ENCODE data around the gene SUMF2. TPM values are rescaled to one million over a fixed set of nuclear protein-coding genes. Genes with fewer than 3 reads are reported as not detected.
"Not testable (repeated sequence)": the region's sequence is repeated elsewhere in the genome, so short reads cannot be mapped to it uniquely, and the experiment has no call there.

Gene SUMF2
- total and polyA plus RNA-seq, 2 of the 4 experiments (the other 2 are of a cell fraction): 86.2 to 97.3 TPM

DNA sequence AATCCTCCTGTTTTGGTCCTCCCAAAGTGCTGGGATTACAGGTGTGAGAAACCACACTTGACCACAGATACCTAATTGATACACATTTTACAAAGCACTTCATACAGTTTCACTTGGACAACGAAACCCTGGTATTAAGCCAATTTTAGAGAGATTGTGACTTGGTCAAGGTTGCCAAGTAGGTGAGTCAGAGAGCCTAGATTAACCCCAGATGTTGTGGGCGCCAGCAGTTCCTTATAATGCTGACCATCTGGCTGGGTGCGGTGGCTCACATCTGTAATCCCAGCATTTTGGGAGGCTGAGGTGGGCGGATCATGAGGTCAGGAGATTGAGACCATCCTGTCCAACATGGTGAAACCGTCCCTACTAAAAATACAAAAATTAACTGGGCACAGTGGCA, 33.6 kb downstream of the SUMF2 start:
- no peak overlapping the region for H3K9ac ChIP-seq (ENCODE audit: low read depth, low read length)
- no peak overlapping the region for H2BK15ac ChIP-seq (ENCODE audit: low read depth, low read length)
- H2BK120ac ChIP-seq (ENCODE audit: low read depth, low read length): no peak overlapping the region
- ATAC-seq (ENCODE audit: low read depth) (peak; percentile 42), DNase-seq (peak; percentile 89)
- H3K36me3 ChIP-seq (ENCODE audit: control insufficient read depth, insufficient read depth, low read length): peaks cover 22% of the 10 kb centered on the region
- no peaks in the 10 kb centered on the region for H3K9me1 ChIP-seq (ENCODE audit: insufficient read depth, low read length)
- no peak overlapping the region for H2BK20ac ChIP-seq (ENCODE audit: low read depth, low read length)
- no peak overlapping the region for H3K27ac ChIP-seq (ENCODE audit: insufficient read depth, low read length)
- H3K56ac ChIP-seq (ENCODE audit: extremely low read depth, insufficient read depth, low read length): no peak overlapping the region
- WGBS, 2 experiments (ENCODE audit: extremely low coverage in 2 of 2, insufficient read length in 1 of 2): 43% methylated on average over 1 of the region's 5 CpGs; no CpG with 5 or more reads in 1 of the 2 experiments
- peaks cover 5% of the 10 kb centered on the region; the same call in 1 of the 2 replicates for H4K20me1 ChIP-seq (ENCODE audit: insufficient read depth, low read length)
- H4K91ac ChIP-seq (ENCODE audit: insufficient read depth, low read depth, low read length): no peak overlapping the region
- TF ChIP-seq FOS (IDR thresholded peaks at IDR 0.05; ENCODE audit: low read depth, low read length) (peak; percentile 37; the same call in 1 of the 2 replicates), MXI1 (IDR thresholded peaks at IDR 0.05; ENCODE audit: borderline replicate concordance, low read depth, low read length) (no peak)
- no peaks in the 10 kb centered on the region for H3K9me3 ChIP-seq (ENCODE audit: control insufficient read depth, insufficient read depth, low read length)
- no peak overlapping the region for H3K23ac ChIP-seq (ENCODE audit: low read depth, low read length)
- H3K4me3 ChIP-seq (ENCODE audit: insufficient read depth, low read depth, low read length): no peak overlapping the region
- BruUV-seq (replicated peaks): no TSS peak
- peaks cover 8% of the 10 kb centered on the region for H3K4me1 ChIP-seq (ENCODE audit: control insufficient read depth, insufficient read depth, low read length)
- no peak overlapping the region for H2AFZ ChIP-seq (replicated peaks; ENCODE audit: low read length, poor library complexity)
- no peak overlapping the region for H3K4ac ChIP-seq (ENCODE audit: low read depth, low read length)
- H3K27me3 ChIP-seq (ENCODE audit: control insufficient read depth, insufficient read depth, low read length): no peaks in the 10 kb centered on the region
- H4K8ac ChIP-seq (ENCODE audit: low read depth in 2 of 2, low read length in 2 of 2): no peak overlapping the region
- no peak overlapping the region for H2AK9ac ChIP-seq (replicated peaks; ENCODE audit: low read depth, low read length, poor library complexity)
- intact Hi-C loops (cut with micrococcal nuclease) (no loop called here), in situ Hi-C loops (cut with MboI; ENCODE audit: low sequenced_read_pairs) (loop anchor here (25.0 kb wide), 2 partner anchors 810 to 1335 kb away; partner anchors contain the start of gene SEC61G), dilution Hi-C loops (cut with HindIII; ENCODE audit: low sequenced_read_pairs, unreplicated experiment) (no loop called here)
- peak overlapping the region; percentile 59 for H3K4me2 ChIP-seq (ENCODE audit: low read depth, low read length)
- no peak overlapping the region for H2AK5ac ChIP-seq (ENCODE audit: low read depth, low read length)
- ChIA-PET CTCF (interaction anchor here (1.0 kb wide), 1 partner anchor 18 kb away, joined by 4 read pairs; no protein-coding TSS in a partner anchor), POLR2A (ENCODE audit: unreplicated experiment) (no interaction called here)
- H2BK5ac ChIP-seq (ENCODE audit: low read depth, low read length, poor library complexity, severe bottlenecking): no peak overlapping the region
- H3K14ac ChIP-seq (replicated peaks; ENCODE audit: low read depth, low read length): no peak overlapping the region
- H3K18ac ChIP-seq (ENCODE audit: low read depth, low read length): no peak overlapping the region
- H4K5ac ChIP-seq (ENCODE audit: low read depth, low read length): no peak overlapping the region
- peaks cover 0 to 4% of the 10 kb centered on the region in 2 experiments; a peak in 1 of 4 replicates for H3K79me1 ChIP-seq (ENCODE audit: low read depth in 1 of 2, low read length in 2 of 2)

- H2AFZ ChIP-seq (replicated peaks; ENCODE audit: low read length, poor library complexity); H2BK15ac ChIP-seq (ENCODE audit: low read depth, low read length); H2AK9ac ChIP-seq (replicated peaks; ENCODE audit: low read depth, low read length, poor library complexity); H3K56ac ChIP-seq (ENCODE audit: extremely low read depth, insufficient read depth, low read length); H3K9ac ChIP-seq (ENCODE audit: low read depth, low read length); H3K27ac ChIP-seq (ENCODE audit: insufficient read depth, low read length); H2BK120ac ChIP-seq (ENCODE audit: low read depth, low read length); H3K4ac ChIP-seq (ENCODE audit: low read depth, low read length); BruUV-seq (replicated peaks); H3K9me3 ChIP-seq (ENCODE audit: control insufficient read depth, insufficient read depth, low read length); H2BK20ac ChIP-seq (ENCODE audit: low read depth, low read length); H2BK5ac ChIP-seq (ENCODE audit: low read depth, low read length, poor library complexity, severe bottlenecking); H3K27me3 ChIP-seq (ENCODE audit: control insufficient read depth, insufficient read depth, low read length); dilution Hi-C loops (cut with HindIII; ENCODE audit: low sequenced_read_pairs, unreplicated experiment); H3K14ac ChIP-seq (replicated peaks; ENCODE audit: low read depth, low read length); H3K4me1 ChIP-seq (ENCODE audit: control insufficient read depth, insufficient read depth, low read length); POLR2A ChIA-PET (ENCODE audit: unreplicated experiment); ATAC-seq (ENCODE audit: low read depth); intact Hi-C loops (cut with micrococcal nuclease); DNase-seq; H3K4me3 ChIP-seq (ENCODE audit: insufficient read depth, low read depth, low read length); H3K9me1 ChIP-seq (ENCODE audit: insufficient read depth, low read length); H4K5ac ChIP-seq (ENCODE audit: low read depth, low read length); H4K20me1 ChIP-seq (ENCODE audit: insufficient read depth, low read length); H3K4me2 ChIP-seq (ENCODE audit: low read depth, low read length); H3K23ac ChIP-seq (ENCODE audit: low read depth, low read length); H3K18ac ChIP-seq (ENCODE audit: low read depth, low read length); H2AK5ac ChIP-seq (ENCODE audit: low read depth, low read length); H4K91ac ChIP-seq (ENCODE audit: insufficient read depth, low read depth, low read length); H4K8ac ChIP-seq (ENCODE audit: low read depth in 2 of 2, low read length in 2 of 2): not testable (repeated sequence)
- WGBS, 2 experiments (ENCODE audit: extremely low coverage in 2 of 2, insufficient read length in 1 of 2): 86% methylated on average over 1 of the region's 8 CpGs; no CpG with 5 or more reads in 1 of the 2 experiments
- H3K79me1 ChIP-seq (ENCODE audit: low read depth in 1 of 2, low read length in 2 of 2): peaks cover 0 to 11% of the 10 kb centered on the region in 2 experiments; a peak in 3 of 4 replicates
- in situ Hi-C loops (cut with MboI; ENCODE audit: low sequenced_read_pairs): loop anchor here (25.0 kb wide), 2 partner anchors 811 to 1336 kb away; partner anchors contain the start of gene SEC61G
- CTCF ChIA-PET: interaction anchor here (1.0 kb wide), 1 partner anchor 19 kb away, joined by 4 read pairs; no protein-coding TSS in a partner anchor
- H3K36me3 ChIP-seq (ENCODE audit: control insufficient read depth, insufficient read depth, low read length): peaks cover 24% of the 10 kb centered on the region
Measured at GRCh38 chr7:56098187-56099008, 34.3 kb downstream of the SUMF2 start.
